CD8-positive, alpha-beta memory T cell (primary cell): Measurements from ENCODE around the gene RPL19. TPM values are rescaled to one million over a fixed set of nuclear protein-coding genes. Genes with fewer than 3 reads are reported as not detected.

Experiments
- CTCF ChIA-PET: fragments of 350-600 bp; sonication (Branson Sonifier 250); formaldehyde crosslinking; loops from one replicate; lab custom pipeline; 2021; ENCODE audit warnings: antibody characterized with exemption; lab: Charles Lee
- POLR2A ChIA-PET: fragments of 350-600 bp; sonication (Branson Sonifier 250); formaldehyde crosslinking; loops from one replicate; lab custom pipeline; 2021; ENCODE audit warnings: antibody characterized with exemption; lab: Charles Lee
- DNase-seq, 5 donors: peaks; one replicate each; pipeline versions ENCODE4 v3.0.0 to v3.0.0-alpha.2; 2020 to 2022; ENCODE audit warnings: mixed read lengths in 1 of 5
- H3K27ac ChIP-seq: one replicate; pipeline ENCODE4 v1.7.0; 2013; ENCODE audit warnings: low read depth, mild to moderate bottlenecking, low read length, moderate library complexity
- H3K27me3 ChIP-seq: 2 replicates; pipeline ENCODE4 v1.7.0; 2013; ENCODE audit warnings: low read length, mild to moderate bottlenecking; ENCODE audit not compliant: insufficient read depth, poor library complexity, severe bottlenecking
- H3K36me3 ChIP-seq: 2 replicates; pipeline ENCODE4 v1.7.0; 2013; ENCODE audit warnings: mild to moderate bottlenecking, low read length, moderate library complexity; ENCODE audit not compliant: insufficient read depth
- H3K4me1 ChIP-seq: 2 replicates; pipeline ENCODE4 v1.7.0; 2013; ENCODE audit warnings: mild to moderate bottlenecking, low read length, moderate library complexity; ENCODE audit not compliant: insufficient read depth
- H3K4me3 ChIP-seq: 2 replicates; pipeline ENCODE4 v1.7.0; 2013; ENCODE audit warnings: mild to moderate bottlenecking, low read length
- H3K9me3 ChIP-seq: 2 replicates; pipeline ENCODE4 v1.7.0; 2013; ENCODE audit warnings: mild to moderate bottlenecking, low read length
- H3K27ac Mint-ChIP-seq, 8 donors: one replicate each; pipeline ENCODE4 v1.8.0; 2020 to 2021; ENCODE audit warnings: mixed read lengths in 8 of 8, mild to moderate bottlenecking in 6 of 8, inconsistent platforms in 3 of 8, moderate library complexity in 3 of 8
- H3K27me3 Mint-ChIP-seq, 2 donors: one replicate each; pipeline ENCODE4 v1.8.0; 2020 to 2021; ENCODE audit warnings: mixed read lengths in 2 of 2, mild to moderate bottlenecking in 1 of 2, moderate library complexity in 1 of 2
- H3K36me3 Mint-ChIP-seq, 3 donors: one replicate each; pipeline ENCODE4 v1.8.0; 2020 to 2021; ENCODE audit warnings: mixed read lengths in 3 of 3, inconsistent platforms in 1 of 3, mild to moderate bottlenecking in 1 of 3
- H3K4me1 Mint-ChIP-seq, 3 donors: one replicate each; pipeline ENCODE4 v1.8.0; 2020 to 2021; ENCODE audit warnings: mixed read lengths in 3 of 3, inconsistent platforms in 1 of 3, mild to moderate bottlenecking in 1 of 3
- H3K4me3 Mint-ChIP-seq, 7 donors: one replicate each; pipeline ENCODE4 v1.8.0; 2020 to 2021; ENCODE audit warnings: mixed read lengths in 7 of 7, mild to moderate bottlenecking in 6 of 7, moderate library complexity in 4 of 7, inconsistent platforms in 2 of 7
- H3K9me3 Mint-ChIP-seq, 5 donors: one replicate each; pipeline ENCODE4 v1.8.0; 2020 to 2022; ENCODE audit warnings: mixed read lengths in 5 of 5, mild to moderate bottlenecking in 3 of 5, moderate library complexity in 2 of 5, inconsistent platforms in 1 of 5
- polyA plus RNA-seq: library from polyadenylated mRNA; unstranded; fragments of 300-500 nt; fragmentation: Illumina TruSeq; gene quantifications from one replicate; pipeline ENCODE4 v1.2.3, GENCODE V29; 2021
- total RNA-seq, 2 experiments: library from RNA; stranded (reverse); gene quantifications; one replicate each; pipeline ENCODE4 v1.2.3, GENCODE V29; 2021

Gene RPL19
- total RNA-seq (1,000 to 10,000 TPM; 3,043 to 3,093 TPM), polyA plus RNA-seq (2,939 TPM)

- Histone ChIP-seq H3K4me3 (peak within 1 kb of the TSS; percentile 94), H3K9me3 (no peaks in the 10 kb centered on the region), H3K4me1 (peaks cover 54% of the 10 kb centered on the region), H3K27ac (peak within 1 kb of the TSS; percentile 99), H3K27me3 (no peaks in the 10 kb centered on the region), H3K36me3 (peaks cover 32% of the 10 kb centered on the region)
- Mint-ChIP-seq H3K27ac (peak within 1 kb of the TSS; percentile 97 to 100 (median 100)), H3K4me3 (peak within 1 kb of the TSS; percentile 92 to 99 (median 94)), H3K27me3 (peaks cover 0 to 4% of the 10 kb centered on the region in 2 donors), H3K4me1 (peaks cover 47 to 70% (median 58%) of the 10 kb centered on the region in 3 donors), H3K36me3 (peaks cover 11 to 53% (median 14%) of the 10 kb centered on the region in 3 donors), H3K9me3 (peaks cover 0 to 2% (median 0%) of the 10 kb centered on the region in 5 donors)
- POLR2A ChIA-PET, result interaction anchor here (0.6 to 1.4 kb wide), 19 partner anchors 9 to 907 kb away, joined by 3 to 12 read pairs (median 5); partner anchors contain the start of genes LASP1 and PLXDC1
- peak in 4 of 5 donors; percentile 72 to 90 (median 81) for DNase-seq
- CTCF ChIA-PET, result interaction anchor here (0.8 to 3.0 kb wide), 10 partner anchors 9 to 262 kb away, joined by 3 to 23 read pairs (median 4); no protein-coding TSS in a partner anchor
Measured at GRCh38 chr17:39200070-39200879, at the start of gene RPL19. TSS of gene RPL19 (plus strand) at chr17:39200283. CDS start at chr17:39200345, 62 bp downstream.

GRCh38 chr17:39150795-39151149, 49.3 kb upstream of the RPL19 start:
- peak overlapping the region; percentile 82 to 92 (median 84) for H3K4me3 Mint-ChIP-seq
- Histone ChIP-seq H3K4me1 (peaks cover 8% of the 10 kb centered on the region), H3K36me3 (no peaks in the 10 kb centered on the region), H3K4me3 (peak overlapping the region; percentile 39), H3K9me3 (no peaks in the 10 kb centered on the region), H3K27ac (no peak overlapping the region), H3K27me3 (no peaks in the 10 kb centered on the region)
- H3K27me3 Mint-ChIP-seq, result peaks cover 0 to 30% of the 10 kb centered on the region in 2 donors
- peaks cover 0 to 13% (median 10%) of the 10 kb centered on the region in 5 donors for H3K9me3 Mint-ChIP-seq
- peaks cover 48 to 59% (median 53%) of the 10 kb centered on the region in 3 donors for H3K4me1 Mint-ChIP-seq
- DNase-seq, result no peak
- ChIA-PET POLR2A (no interaction called here), CTCF (interaction anchor here (1.0 to 6.8 kb wide), 10 partner anchors 14 to 172 kb away, joined by 3 to 128 read pairs (median 24); partner anchors contain the start of gene ARL5C)
- peaks cover 0 to 15% (median 3%) of the 10 kb centered on the region in 3 donors for H3K36me3 Mint-ChIP-seq
- H3K27ac Mint-ChIP-seq, result peak overlapping the region in 6 of 8 donors; percentile 47 to 93 (median 82)

GRCh38 chr17:39151150-39151942, 48.7 kb upstream of the RPL19 start, which contains the start of gene PLXDC1:
TSS of gene PLXDC1 (minus strand) at chr17:39151637. CDS start at chr17:39151437, 200 bp downstream.
- Mint-ChIP-seq H3K27ac (peak within 1 kb of the TSS; percentile 89 to 99 (median 94)), H3K4me3 (peak within 1 kb of the TSS; percentile 94 to 100 (median 99)), H3K36me3 (peaks cover 0 to 15% (median 3%) of the 10 kb centered on the region in 3 donors), H3K4me1 (peaks cover 48 to 59% (median 53%) of the 10 kb centered on the region in 3 donors), H3K27me3 (peaks cover 0 to 30% of the 10 kb centered on the region in 2 donors), H3K9me3 (peaks cover 0 to 13% (median 10%) of the 10 kb centered on the region in 5 donors)
- CTCF ChIA-PET, result interaction anchor here (0.7 to 6.8 kb wide), 19 partner anchors 7 to 283 kb away, joined by 3 to 128 read pairs (median 21); partner anchors contain the start of genes ARL5C, FBXO47 and LASP1
- POLR2A ChIA-PET, result interaction anchor here (0.6 to 3.3 kb wide), 5 partner anchors 16 to 170 kb away, joined by 3 to 33 read pairs (median 12); partner anchors contain the start of gene RPL19
- H3K27me3 ChIP-seq, result no peaks in the 10 kb centered on the region
- H3K9me3 ChIP-seq, result no peaks in the 10 kb centered on the region
- H3K36me3 ChIP-seq, result no peaks in the 10 kb centered on the region
- peak within 1 kb of the TSS; percentile 87 for H3K4me3 ChIP-seq
- H3K27ac ChIP-seq, result no peak within 1 kb of the TSS
- H3K4me1 ChIP-seq, result peaks cover 8% of the 10 kb centered on the region
- DNase-seq, result peak in 3 of 5 donors; percentile 13 to 52 (median 38)

GRCh38 chr17:39151943-39152818, 47.9 kb upstream of the RPL19 start:
- Mint-ChIP-seq H3K4me1 (peaks cover 48 to 59% (median 53%) of the 10 kb centered on the region in 3 donors), H3K27me3 (peaks cover 0 to 30% of the 10 kb centered on the region in 2 donors), H3K36me3 (peaks cover 0 to 15% (median 3%) of the 10 kb centered on the region in 3 donors), H3K4me3 (peak overlapping the region; percentile 94 to 100 (median 99)), H3K27ac (peak overlapping the region; percentile 89 to 99 (median 96)), H3K9me3 (peaks cover 0 to 13% (median 10%) of the 10 kb centered on the region in 5 donors)
- no peaks in the 10 kb centered on the region for H3K27me3 ChIP-seq
- H3K27ac ChIP-seq, result no peak overlapping the region
- peaks cover 8% of the 10 kb centered on the region for H3K4me1 ChIP-seq
- ChIA-PET POLR2A (interaction anchor here (0.8 to 3.3 kb wide), 10 partner anchors 13 to 354 kb away, joined by 3 to 33 read pairs (median 11); partner anchors contain the start of genes LASP1 and RPL19), CTCF (interaction anchor here (0.7 to 6.8 kb wide), 44 partner anchors 7 to 399 kb away, joined by 3 to 128 read pairs (median 6); partner anchors contain the start of genes ARL5C, FBXO47, LASP1 and LASP1NB)
- H3K9me3 ChIP-seq, result no peaks in the 10 kb centered on the region
- DNase-seq, result peak in 3 of 5 donors; percentile 7 to 64 (median 55)
- no peaks in the 10 kb centered on the region for H3K36me3 ChIP-seq
- H3K4me3 ChIP-seq, result peak overlapping the region; percentile 87

- no peaks in the 10 kb centered on the region for H3K27me3 ChIP-seq
- peaks cover 47 to 52% (median 48%) of the 10 kb centered on the region in 3 donors for H3K4me1 Mint-ChIP-seq
- DNase-seq, result peak; percentile 86 to 97 (median 88)
- peaks cover 0 to 30% of the 10 kb centered on the region in 2 donors for H3K27me3 Mint-ChIP-seq
- peaks cover 8% of the 10 kb centered on the region for H3K4me1 ChIP-seq
- H3K27ac ChIP-seq, result peak overlapping the region; percentile 67
- peak overlapping the region; percentile 94 to 100 (median 99) for H3K4me3 Mint-ChIP-seq
- POLR2A ChIA-PET, result interaction anchor here (0.6 to 3.3 kb wide), 14 partner anchors 11 to 359 kb away, joined by 4 to 33 read pairs (median 6); partner anchors contain the start of genes FBXL20, FBXO47, LASP1 and MED1
- H3K9me3 Mint-ChIP-seq, result peaks cover 0 to 13% (median 11%) of the 10 kb centered on the region in 5 donors
- peaks cover 0 to 15% (median 3%) of the 10 kb centered on the region in 3 donors for H3K36me3 Mint-ChIP-seq
- H3K36me3 ChIP-seq, result no peaks in the 10 kb centered on the region
- H3K9me3 ChIP-seq, result no peaks in the 10 kb centered on the region
- CTCF ChIA-PET, result interaction anchor here (0.7 to 6.8 kb wide), 45 partner anchors 9 to 418 kb away, joined by 3 to 128 read pairs (median 6); partner anchors contain the start of genes ARL5C, FBXO47, LASP1 and LASP1NB
- H3K27ac Mint-ChIP-seq, result peak overlapping the region; percentile 89 to 99 (median 96)
- H3K4me3 ChIP-seq, result peak overlapping the region; percentile 87
Measured at GRCh38 chr17:39153599-39154051, 46.5 kb upstream of the RPL19 start.

GRCh38 chr17:39155654-39156053, 44.4 kb upstream of the RPL19 start:
- H3K27me3 Mint-ChIP-seq, result peaks cover 0 to 27% of the 10 kb centered on the region in 2 donors
- ChIA-PET CTCF (interaction anchor here (1.0 to 1.7 kb wide), 2 partner anchors 9 to 88 kb away, joined by 3 to 9 read pairs; no protein-coding TSS in a partner anchor), POLR2A (interaction anchor here (0.9 kb wide), 1 partner anchor 11 kb away, joined by 3 read pairs; no protein-coding TSS in a partner anchor)
- H3K4me3 Mint-ChIP-seq, result peak overlapping the region in 3 of 7 donors; percentile 29 to 94 (median 59)
- Histone ChIP-seq H3K36me3 (no peaks in the 10 kb centered on the region), H3K9me3 (no peaks in the 10 kb centered on the region), H3K4me3 (no peak overlapping the region), H3K27ac (no peak overlapping the region), H3K4me1 (peaks cover 4% of the 10 kb centered on the region), H3K27me3 (no peaks in the 10 kb centered on the region)
- peaks cover 0 to 13% (median 11%) of the 10 kb centered on the region in 5 donors for H3K9me3 Mint-ChIP-seq
- H3K36me3 Mint-ChIP-seq, result peaks cover 0 to 15% (median 3%) of the 10 kb centered on the region in 3 donors
- peak overlapping the region in 2 of 8 donors; percentile 65 to 99 for H3K27ac Mint-ChIP-seq
- no peak for DNase-seq
- H3K4me1 Mint-ChIP-seq, result peaks cover 29 to 33% (median 29%) of the 10 kb centered on the region in 3 donors
